Testis (tissue), 3 donors: ENCODE measurements around the gene HGD. TPM values are rescaled to one million over a fixed set of nuclear protein-coding genes. Genes with fewer than 3 reads are reported as not detected.
"Not testable (repeated sequence)": the region's sequence is repeated elsewhere in the genome, so short reads cannot be mapped to it uniquely, and the experiment has no call there.

Experiments
- DNase-seq: peaks from one replicate; pipeline ENCODE4 v3.0.0-alpha.2; 2019
- H3K27ac ChIP-seq, 2 donors: fragments of 200-600 bp; sonication (generic); one replicate each; pipeline ENCODE4 v1.5.1; 2019
- H3K27me3 ChIP-seq: fragments of 200-600 bp; sonication (generic); one replicate; pipeline ENCODE4 v1.5.1; 2019
- H3K36me3 ChIP-seq: fragments of 200-600 bp; sonication (generic); one replicate; pipeline ENCODE4 v1.5.1; 2017; ENCODE audit warnings: low read depth; ENCODE audit errors: missing control alignments
- H3K4me1 ChIP-seq: fragments of 200-600 bp; sonication (generic); one replicate; pipeline ENCODE4 v1.5.1; 2019
- H3K4me3 ChIP-seq, 2 donors: fragments of 200-600 bp; sonication (generic); one replicate each; pipeline ENCODE4 v1.5.1; 2017 to 2019
- H3K9me3 ChIP-seq: fragments of 200-600 bp; sonication (generic); one replicate; pipeline ENCODE4 v1.5.1; 2017
- POLR2A ChIP-seq: fragments of 450-650 bp; IDR thresholded peaks from one replicate; pipeline ENCODE4 v1.6.1; 2017; ENCODE audit warnings: antibody characterized with exemption, mild to moderate bottlenecking, moderate library complexity
- WGBS, 2 donors: methylation state at CpG; one replicate each; pipeline ENCODE4 v1.1.5; 2018; 5-methylcytosine and 5-hydroxymethylcytosine counted together
- intact Hi-C: fragments of 100-400 bp; cut with DNase I; formaldehyde crosslinking; loops from one replicate; pipeline ENCODE4 v1.15.1; 2023; ENCODE audit warnings: low total_unique reads
- polyA plus RNA-seq: library from polyadenylated mRNA; stranded (reverse); fragments of 350-450 nt; fragmentation: Illumina TruSeq; extraction: RNeasy Lipid Tissue Mini Kit (QIAGEN cat#74804); gene quantifications from one replicate; pipeline ENCODE4 v1.2.3, GENCODE V29; 2014; ENCODE audit warnings: low read depth, low replicate concordance; ENCODE audit not compliant: insufficient read depth
- total RNA-seq, 2 donors: library from RNA; depleted of rRNA; stranded (reverse); fragments of >200 nt; gene quantifications; one replicate each; pipeline ENCODE4 v1.2.3, GENCODE V29; 2016
- TF ChIP-seq, protein P1 (sequence below), 3 experiments: fragments of 450-650 bp in 2 of 3; fragments of 200-600 bp in 1 of 3; sonication (generic) in 1 of 3; IDR thresholded peaks; one replicate each; pipeline ENCODE4 v1.5.1; 2016 to 2019; ENCODE audit warnings: antibody characterized with exemption in 3 of 3, mild to moderate bottlenecking in 2 of 3, moderate library complexity in 1 of 3

The HGD gene
- total and polyA plus RNA-seq, 3 donors from 2014 or later, result 1.2 to 1.6 (median 1.4) TPM

DNA sequence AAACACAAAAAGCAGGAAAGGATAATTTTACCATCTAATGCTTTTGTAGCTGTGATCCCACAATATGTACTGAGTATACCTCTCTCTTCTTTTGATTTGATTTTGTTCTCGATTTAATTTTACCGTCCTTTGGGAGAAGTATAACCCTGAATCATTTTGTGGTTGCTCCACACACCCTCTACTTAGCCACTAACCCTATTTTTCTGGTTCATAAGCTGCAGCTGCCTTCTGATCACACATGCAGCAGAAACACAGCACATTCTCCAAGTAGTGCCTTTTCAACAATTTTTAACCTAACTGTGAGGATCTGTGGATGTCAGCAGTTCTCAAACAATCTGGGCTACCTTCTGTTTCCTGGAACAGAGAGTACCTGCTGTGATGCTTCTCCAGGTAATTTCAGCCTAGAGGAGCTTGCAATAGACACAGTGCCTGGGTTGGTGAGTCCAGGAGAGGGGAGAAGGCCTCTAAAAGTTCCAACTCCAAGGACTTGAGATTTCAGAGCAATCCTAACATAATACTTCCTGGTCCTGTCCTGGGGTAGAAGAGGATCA lies 40.3 kb downstream of the HGD start:
- Histone ChIP-seq H3K36me3 (no peaks in the 10 kb centered on the region), H3K4me1 (no peaks in the 10 kb centered on the region), H3K9me3 (no peaks in the 10 kb centered on the region), H3K27ac (no peak overlapping the region), H3K27me3 (no peaks in the 10 kb centered on the region), H3K4me3 (no peak overlapping the region)
- no peak for TF ChIP-seq POLR2A
- TF ChIP-seq, protein P1, sequence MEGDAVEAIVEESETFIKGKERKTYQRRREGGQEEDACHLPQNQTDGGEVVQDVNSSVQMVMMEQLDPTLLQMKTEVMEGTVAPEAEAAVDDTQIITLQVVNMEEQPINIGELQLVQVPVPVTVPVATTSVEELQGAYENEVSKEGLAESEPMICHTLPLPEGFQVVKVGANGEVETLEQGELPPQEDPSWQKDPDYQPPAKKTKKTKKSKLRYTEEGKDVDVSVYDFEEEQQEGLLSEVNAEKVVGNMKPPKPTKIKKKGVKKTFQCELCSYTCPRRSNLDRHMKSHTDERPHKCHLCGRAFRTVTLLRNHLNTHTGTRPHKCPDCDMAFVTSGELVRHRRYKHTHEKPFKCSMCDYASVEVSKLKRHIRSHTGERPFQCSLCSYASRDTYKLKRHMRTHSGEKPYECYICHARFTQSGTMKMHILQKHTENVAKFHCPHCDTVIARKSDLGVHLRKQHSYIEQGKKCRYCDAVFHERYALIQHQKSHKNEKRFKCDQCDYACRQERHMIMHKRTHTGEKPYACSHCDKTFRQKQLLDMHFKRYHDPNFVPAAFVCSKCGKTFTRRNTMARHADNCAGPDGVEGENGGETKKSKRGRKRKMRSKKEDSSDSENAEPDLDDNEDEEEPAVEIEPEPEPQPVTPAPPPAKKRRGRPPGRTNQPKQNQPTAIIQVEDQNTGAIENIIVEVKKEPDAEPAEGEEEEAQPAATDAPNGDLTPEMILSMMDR (IDR thresholded peaks at IDR 0.05), result no peak
- no peak for DNase-seq
- WGBS, 2 donors, result 78 to 82% methylated on average over 2 of the region's 2 CpGs
- intact Hi-C loops, result no loop called here

DNA sequence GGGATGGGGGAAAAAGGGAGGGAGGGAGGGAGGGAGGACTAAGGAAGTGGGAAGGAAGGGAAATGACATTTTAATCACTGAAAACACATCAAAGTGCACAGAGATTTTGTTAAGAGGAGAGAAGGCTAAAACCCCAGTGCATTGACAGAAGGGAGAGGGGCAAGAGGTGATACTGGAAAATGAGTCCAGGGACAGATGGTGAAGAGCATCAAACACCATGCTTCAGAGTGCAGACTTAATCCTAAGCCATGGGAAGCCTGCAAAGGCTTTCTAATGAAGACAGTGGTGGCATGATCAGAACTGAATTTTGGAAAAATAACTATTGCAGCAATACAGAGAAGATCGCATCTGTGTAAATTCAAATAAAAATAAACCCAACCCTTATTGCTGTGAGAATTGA lies 41.8 kb downstream of the HGD start:
- no peak overlapping the region for H3K27ac ChIP-seq
- no peak overlapping the region for H3K4me3 ChIP-seq
- no peak for TF ChIP-seq POLR2A
- TF ChIP-seq, protein P1 (IDR thresholded peaks at IDR 0.05), result no peak
- intact Hi-C loops, result no loop called here
- H3K4me1 ChIP-seq, result no peaks in the 10 kb centered on the region
- no peaks in the 10 kb centered on the region for H3K36me3 ChIP-seq
- no peak for DNase-seq
- WGBS, 2 donors, result 83 to 98% methylated on average over 1 of the region's 1 CpG
- H3K27me3 ChIP-seq, result no peaks in the 10 kb centered on the region
- H3K9me3 ChIP-seq, result no peaks in the 10 kb centered on the region

DNA sequence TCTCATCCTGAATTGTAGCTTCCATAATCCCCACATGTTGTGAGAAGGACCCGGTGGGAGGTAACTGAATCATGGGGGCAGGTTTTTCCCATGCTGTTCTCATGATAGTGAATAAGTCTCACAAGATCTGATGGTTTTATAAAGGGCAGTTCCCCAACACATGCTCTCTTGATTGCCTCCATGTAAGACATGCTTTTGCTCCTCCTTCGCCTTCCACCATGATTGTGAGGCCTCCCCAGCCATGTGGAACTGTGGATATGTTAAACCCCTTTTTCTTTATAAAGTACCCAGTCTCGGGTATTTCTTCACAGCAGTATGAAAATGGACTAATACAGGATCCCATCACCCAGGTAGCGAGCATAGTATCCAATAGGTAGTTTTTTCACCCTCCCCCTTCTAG lies 43.2 kb downstream of the HGD start:
- intact Hi-C loops, DNase-seq, H3K36me3 ChIP-seq, H3K27ac ChIP-seq, H3K4me1 ChIP-seq, H3K4me3 ChIP-seq, H3K27me3 ChIP-seq, H3K9me3 ChIP-seq: not testable (repeated sequence)
- 93 to 95% methylated on average over 4 of the region's 4 CpGs for WGBS, 2 donors

DNA sequence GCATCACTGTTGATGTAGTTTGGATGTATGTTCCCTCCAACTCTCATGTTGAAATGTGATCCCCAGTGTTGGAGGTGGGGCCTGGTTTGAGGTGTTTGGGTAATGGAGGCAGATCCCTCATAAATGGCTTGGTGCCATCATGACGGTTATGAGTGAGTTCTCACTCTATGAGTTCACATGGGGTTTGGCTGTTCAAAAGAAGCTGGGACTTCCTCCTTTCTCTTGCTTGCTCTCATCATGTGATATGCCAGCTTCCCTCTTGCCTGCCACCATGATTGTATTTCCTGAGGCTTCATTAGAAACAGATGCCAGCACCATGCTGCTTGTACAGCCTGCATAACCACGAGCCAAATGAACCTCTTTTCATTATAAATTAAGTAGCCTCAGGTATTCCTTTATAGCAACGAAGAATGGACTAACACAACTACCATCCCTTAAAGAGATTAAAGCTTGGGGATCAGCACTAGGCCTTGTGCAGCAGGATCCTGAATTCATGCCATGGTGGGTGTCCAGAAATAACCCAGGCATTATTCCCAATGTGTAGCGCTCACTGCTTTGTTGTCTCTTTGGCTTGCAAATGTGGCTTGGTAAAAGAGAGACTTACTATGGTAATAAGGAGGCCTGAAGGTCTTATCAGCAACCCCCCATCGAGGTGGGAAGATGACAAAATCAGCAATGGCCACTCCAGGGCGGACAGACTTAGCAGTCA lies 44.0 kb downstream of the HGD start:
- no peaks in the 10 kb centered on the region for H3K27me3 ChIP-seq
- intact Hi-C loops, result no loop called here
- H3K4me1 ChIP-seq, result no peaks in the 10 kb centered on the region
- H3K4me3 ChIP-seq, result no peak overlapping the region
- TF ChIP-seq, protein P1 (IDR thresholded peaks at IDR 0.05), result no peak
- TF ChIP-seq POLR2A, result no peak
- no peak overlapping the region for H3K27ac ChIP-seq
- H3K9me3 ChIP-seq, result no peaks in the 10 kb centered on the region
- no peaks in the 10 kb centered on the region for H3K36me3 ChIP-seq
- WGBS, 2 donors, result 93 to 97% methylated on average over 6 of the region's 6 CpGs
- DNase-seq, result no peak

DNA sequence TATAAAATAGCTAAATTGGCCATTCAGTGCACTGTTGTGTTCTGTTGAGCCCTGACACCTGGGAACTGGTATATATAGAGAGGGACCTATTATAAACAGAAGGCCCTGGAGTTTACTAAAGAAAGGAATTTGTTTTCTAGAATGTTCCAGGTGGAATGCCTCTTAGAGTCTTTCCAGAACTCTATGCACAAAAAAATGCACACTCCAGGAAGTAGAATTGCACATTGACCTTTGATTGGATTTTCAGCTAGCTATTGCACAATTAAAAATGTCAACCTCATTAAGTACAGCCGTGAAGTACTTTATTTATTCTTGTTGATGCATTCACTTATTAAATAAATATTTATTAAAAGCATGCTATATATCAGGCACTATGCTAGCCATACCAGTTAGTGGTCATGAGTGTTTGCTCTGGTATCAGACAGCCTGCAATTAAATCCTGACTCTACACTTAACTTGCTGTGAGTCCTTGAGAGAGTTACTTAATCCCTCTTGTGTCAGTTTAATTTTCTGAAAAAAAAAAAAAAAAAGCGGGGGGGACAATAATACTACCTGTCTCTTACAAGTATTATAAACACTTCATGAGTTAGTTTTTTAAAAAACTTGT lies 45.1 kb downstream of the HGD start:
- Histone ChIP-seq H3K4me3 (no peak overlapping the region), H3K27me3 (no peaks in the 10 kb centered on the region), H3K36me3 (no peaks in the 10 kb centered on the region), H3K4me1 (no peaks in the 10 kb centered on the region), H3K9me3 (no peaks in the 10 kb centered on the region), H3K27ac (no peak overlapping the region)
- 85 to 86% methylated on average over 2 of the region's 2 CpGs for WGBS, 2 donors
- TF ChIP-seq, protein P1 (IDR thresholded peaks at IDR 0.05), result no peak
- no peak for TF ChIP-seq POLR2A
- intact Hi-C loops, result no loop called here
- DNase-seq, result no peak
